HG03108 (cell line): ENCODE results near the gene LCE3E.
"Not testable (repeated sequence)": the region's sequence is repeated elsewhere in the genome, so short reads cannot be mapped to it uniquely, and the experiment has no call there.

Source experiments
- ATAC-seq: cut with Tn5 transposase; IDR thresholded peaks from one replicate; pipeline ENCODE4 v1.9.1; 2021; ENCODE audit warnings: moderate library complexity; ENCODE audit not compliant: unreplicated experiment

Gene LCE3E, protein sequence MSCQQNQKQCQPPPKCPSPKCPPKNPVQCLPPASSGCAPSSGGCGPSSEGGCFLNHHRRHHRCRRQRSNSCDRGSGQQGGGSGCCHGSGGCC

DNA sequence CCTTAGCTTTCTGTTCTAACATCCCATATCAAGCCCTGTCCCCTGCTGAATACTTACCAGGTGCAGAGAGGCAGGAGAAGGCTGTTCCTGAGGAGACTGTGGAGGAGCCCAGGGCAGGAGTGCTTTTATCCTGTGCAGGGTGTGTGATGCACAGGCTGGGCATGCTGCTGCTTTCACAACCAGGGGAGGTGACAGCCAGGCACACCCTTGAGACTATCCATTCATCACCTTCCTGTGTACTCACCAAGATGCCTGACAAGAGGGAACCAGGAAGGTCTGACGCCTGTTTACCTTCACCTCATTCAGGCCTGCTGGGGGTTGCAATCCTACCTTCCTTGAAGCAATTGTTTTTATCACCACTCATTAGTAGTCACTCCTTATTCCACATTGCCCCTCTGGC lies at the start of gene LCE3E:
LCE3E (minus strand) TSS at position 100 of the 400 bp plus-strand sequence. CDS start 572 bp downstream, outside the sequence.
- ATAC-seq: no peak

- no peak for ATAC-seq
Observed at GRCh38 chr1:152613511-152613910, 46.9 kb upstream of the LCE3E start, which contains the start of gene LCE3B. TSS of gene LCE3B (plus strand) at chr1:152613811. CDS start at chr1:152613811, 0 bp downstream.

DNA sequence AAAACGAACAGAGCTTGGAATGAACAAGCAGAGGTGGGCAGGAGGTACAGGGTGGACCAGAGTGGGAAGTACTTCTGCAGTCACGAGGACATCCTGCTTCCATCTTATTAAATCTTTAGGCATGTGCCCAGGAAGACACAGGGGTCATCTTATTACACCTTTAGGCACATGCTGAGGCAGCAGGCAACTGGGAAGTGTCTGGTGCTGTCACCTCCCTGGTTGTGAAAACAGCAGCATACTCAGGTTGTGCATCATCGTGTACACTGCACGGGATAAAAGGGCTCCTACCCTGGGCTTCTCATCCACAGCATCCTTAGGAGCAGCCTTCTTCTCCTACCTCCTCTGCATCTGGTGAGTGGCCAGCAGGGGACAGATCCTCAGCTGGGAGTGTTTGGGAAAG lies 33.4 kb upstream of the LCE3E start, which contains the start of gene LCE3C:
LCE3C (plus strand) TSS at position 301 of the 400 bp plus-strand sequence. CDS start 498 bp downstream, outside the sequence.
- no peak for ATAC-seq

GRCh38 chr1:152596986-152597385 lies 30.4 kb upstream of the LCE3E start:
- ATAC-seq: no peak

GRCh38 chr1:152585586-152585985 lies 19.0 kb upstream of the LCE3E start:
- no peak for ATAC-seq

GRCh38 chr1:152582647-152583046 lies 16.1 kb upstream of the LCE3E start:
- ATAC-seq: no peak

GRCh38 chr1:152580433-152580832 lies 13.9 kb upstream of the LCE3E start, which contains the start of gene LCE3D:
TSS of gene LCE3D (minus strand) at chr1:152580516. CDS start at chr1:152579936, 580 bp downstream.
- ATAC-seq: no peak

GRCh38 chr1:152579526-152579925 lies 12.9 kb upstream of the LCE3E start:
- ATAC-seq: not testable (repeated sequence)

- ATAC-seq: no peak
Observed at GRCh38 chr1:152577168-152577567, 10.6 kb upstream of the LCE3E start.

DNA sequence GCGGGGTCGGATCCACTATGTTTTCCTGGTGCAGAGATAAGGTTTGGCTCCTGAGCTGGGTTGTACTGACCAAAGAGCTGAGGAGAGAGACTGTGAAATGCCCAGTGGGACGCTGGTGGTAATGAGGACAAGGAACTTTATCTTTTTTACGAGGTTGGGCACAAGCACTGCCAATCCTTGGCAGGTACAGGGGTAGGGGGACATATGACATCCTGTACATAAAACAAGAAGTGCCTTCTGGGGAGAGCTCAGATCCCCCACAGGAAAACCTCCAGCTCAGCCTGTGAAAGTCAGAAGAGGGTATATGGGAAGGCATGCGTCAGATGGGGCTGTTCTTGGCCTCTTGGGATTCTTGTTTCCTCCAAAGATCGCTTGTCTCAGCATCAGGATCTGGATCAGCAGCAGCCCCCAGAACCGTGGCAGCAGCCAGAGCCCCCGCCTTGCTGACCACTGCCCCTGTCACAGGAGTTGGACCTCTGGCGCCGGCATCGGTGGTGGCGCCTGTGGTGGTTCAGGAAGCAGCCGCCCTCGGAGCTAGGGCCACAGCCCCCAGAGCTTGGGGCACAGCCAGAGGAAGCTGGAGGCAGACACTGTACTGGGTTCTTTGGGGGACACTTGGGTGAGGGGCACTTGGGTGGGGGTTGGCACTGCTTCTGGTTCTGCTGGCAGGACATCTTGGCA lies 905 bp downstream of the LCE3E start:
- ATAC-seq: no peak

GRCh38 chr1:152565115-152565514 lies 1.5 kb downstream of the LCE3E start:
- no peak for ATAC-seq

DNA sequence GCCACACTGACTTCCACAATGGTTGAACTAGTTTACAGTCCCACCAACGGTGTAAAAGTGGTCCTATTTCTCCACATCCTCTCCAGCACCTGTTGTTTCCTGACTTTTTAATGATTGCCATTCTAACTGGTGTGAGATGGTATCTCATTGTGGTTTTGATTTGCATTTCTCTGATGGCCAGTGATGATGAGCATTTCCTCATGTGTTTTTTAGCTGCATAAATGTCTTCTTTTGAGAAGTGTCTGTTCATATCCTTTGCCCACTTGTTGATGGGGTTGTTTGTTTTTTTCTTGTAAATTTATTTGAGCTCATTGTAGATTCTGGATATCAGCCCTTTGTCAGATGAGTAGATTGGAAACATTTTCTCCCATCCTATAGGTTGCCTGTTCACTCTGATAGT lies 18.2 kb downstream of the LCE3E start:
- ATAC-seq: not testable (repeated sequence)

DNA sequence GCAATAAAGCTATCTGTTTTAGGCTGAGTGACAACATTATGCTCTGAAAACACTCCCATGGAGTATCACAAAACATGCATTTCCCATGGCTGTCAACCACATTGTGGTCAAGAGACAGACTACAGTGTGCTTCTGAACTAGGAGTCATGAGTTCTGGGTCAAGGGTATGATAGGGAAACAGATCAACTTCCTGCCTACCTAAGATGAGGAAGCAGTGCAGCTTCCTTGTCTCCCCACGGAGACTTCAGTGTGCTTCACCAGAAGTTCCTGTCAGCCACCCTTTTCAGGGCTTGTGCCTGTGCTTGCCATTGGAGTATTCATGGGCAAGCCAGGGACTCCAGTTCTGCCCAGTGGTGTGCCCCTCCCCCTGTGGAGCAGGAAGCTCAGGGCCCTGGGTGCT lies 19.9 kb downstream of the LCE3E start:
- no peak for ATAC-seq

DNA sequence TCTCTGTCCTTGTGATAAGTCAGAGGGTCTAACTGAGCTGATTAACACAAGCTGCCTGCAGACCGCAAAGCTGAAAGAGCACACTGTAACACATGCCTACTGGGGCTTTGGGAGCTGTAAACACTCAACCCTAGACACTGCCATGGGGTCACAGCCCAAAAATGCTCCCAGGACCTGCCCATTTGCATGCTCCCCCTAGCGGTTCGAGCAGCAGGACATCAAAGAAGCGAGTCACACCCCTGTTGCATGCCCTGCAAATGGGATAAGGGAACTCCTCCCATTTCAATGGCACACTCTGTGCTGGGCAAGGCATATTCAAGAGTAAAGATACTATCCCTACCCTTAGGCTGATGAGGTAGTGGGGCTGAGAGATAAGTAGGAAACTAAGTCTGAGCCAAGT lies 22.8 kb downstream of the LCE3E start:
- no peak for ATAC-seq

GRCh38 chr1:152539901-152540300 lies 26.7 kb downstream of the LCE3E start:
- ATAC-seq: no peak

GRCh38 chr1:152537496-152537895 lies 29.1 kb downstream of the LCE3E start:
- no peak for ATAC-seq

DNA sequence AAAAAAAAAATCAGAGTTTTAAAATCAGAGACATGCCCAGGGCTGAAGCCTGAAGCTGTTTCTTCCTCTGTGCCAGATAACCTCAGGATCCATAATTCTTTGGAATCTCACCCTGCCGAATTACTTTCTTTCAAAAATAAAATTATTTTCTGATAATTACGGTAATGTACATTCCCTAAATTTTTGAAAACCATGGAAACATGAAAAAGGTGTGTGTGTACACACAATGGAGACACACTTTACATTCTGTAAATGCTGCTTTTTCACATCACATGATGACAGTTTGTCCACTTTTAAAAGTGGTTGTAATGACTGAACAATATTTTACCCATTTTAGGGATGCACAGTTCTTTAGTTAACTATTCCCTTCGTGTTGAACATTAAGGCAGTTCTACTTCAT lies 30.8 kb downstream of the LCE3E start:
- ATAC-seq: no peak

DNA sequence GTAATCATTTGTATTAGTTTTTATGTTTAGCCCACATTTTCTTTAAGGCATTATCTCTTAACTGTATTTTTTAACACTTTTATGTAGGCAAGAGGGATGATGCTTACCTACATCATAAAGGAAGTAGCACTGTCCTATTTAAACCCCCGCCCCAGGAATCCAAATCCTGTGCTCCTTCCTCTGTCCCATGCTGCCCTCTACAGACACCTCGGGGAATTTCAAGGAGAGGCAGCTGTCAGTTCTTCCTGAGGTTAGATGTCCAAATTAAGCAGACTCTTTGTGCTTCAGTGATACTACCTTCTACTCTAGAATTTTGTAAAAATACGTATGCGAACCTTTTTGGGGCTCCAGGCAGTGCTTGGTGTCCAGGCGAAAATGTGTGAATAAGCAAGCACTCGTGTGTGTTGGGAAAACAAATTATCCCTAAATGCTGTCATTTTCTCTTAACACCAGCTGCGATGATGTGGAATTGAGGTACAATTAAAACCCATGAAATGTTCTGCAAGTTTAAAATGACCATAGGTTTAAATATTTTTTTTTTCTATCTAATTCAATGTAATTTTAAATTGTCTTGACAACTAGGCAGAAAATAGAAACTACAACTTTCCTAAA lies 33.1 kb downstream of the LCE3E start:
- no peak for ATAC-seq

- ATAC-seq: no peak
Observed at GRCh38 chr1:152525080-152525641, 41.4 kb downstream of the LCE3E start.

DNA sequence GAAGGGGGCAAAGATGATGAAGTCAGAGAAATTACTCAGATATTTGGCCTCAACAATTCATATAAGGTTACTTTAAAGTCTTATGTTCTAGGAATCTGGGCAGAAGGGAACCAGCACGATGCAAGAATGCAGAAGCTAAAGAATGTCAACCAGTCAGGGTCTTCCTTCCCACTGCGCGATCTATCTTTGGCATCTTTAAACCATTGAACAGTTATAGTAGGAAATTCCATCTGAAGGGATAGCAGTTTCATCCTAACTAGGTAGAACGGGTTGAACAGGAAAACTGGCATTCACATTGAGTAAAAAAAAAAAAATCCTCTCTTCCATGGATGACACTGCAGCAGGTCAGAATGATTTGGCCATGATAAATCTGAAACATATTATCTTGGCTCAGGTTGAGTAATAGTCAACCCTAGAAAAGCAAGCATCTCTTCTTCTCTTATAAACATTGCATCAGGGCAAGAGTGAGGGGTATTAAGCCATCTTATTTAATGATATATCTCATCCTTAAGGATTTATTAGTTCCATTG lies 46.0 kb downstream of the LCE3E start:
- no peak for ATAC-seq

- no peak for ATAC-seq
Observed at GRCh38 chr1:152519851-152520250, 46.7 kb downstream of the LCE3E start.
